MM.1S (cell line): ENCODE measurements around the gene TULP4.
"Not testable (repeated sequence)": the region's sequence is repeated elsewhere in the genome, so short reads cannot be mapped to it uniquely, and the experiment has no call there.

Source experiments
- DNase-seq: peaks from one replicate; pipeline ENCODE4 v3.0.0-alpha.2; 2015
- H2AFZ ChIP-seq: fragments of 300-600 bp; sonication (generic); 2 replicates; pipeline ENCODE4 v1.6.0; 2016; ENCODE audit warnings: antibody characterized with exemption, low read length
- H3F3A ChIP-seq: fragments of 300-600 bp; sonication (generic); 2 replicates; pipeline ENCODE4 v1.6.1; 2016; ENCODE audit warnings: mild to moderate bottlenecking, antibody characterized with exemption, low read length, moderate library complexity, mixed read lengths; ENCODE audit not compliant: insufficient read depth
- H3K27ac ChIP-seq: fragments of 300-600 bp; sonication (generic); 2 replicates; pipeline ENCODE4 v1.5.1; 2016; ENCODE audit warnings: mild to moderate bottlenecking, low read length
- H3K27me3 ChIP-seq: fragments of 300-600 bp; sonication (generic); replicated peaks from 2 replicates; pipeline ENCODE4 v1.6.0; 2016; ENCODE audit warnings: low read length; ENCODE audit not compliant: insufficient read depth
- H3K36me3 ChIP-seq: fragments of 300-600 bp; sonication (generic); replicated peaks from 2 replicates; pipeline ENCODE4 v1.6.1; 2016; ENCODE audit warnings: mild to moderate bottlenecking, low read length, mixed read lengths; ENCODE audit not compliant: insufficient read depth
- H3K4me1 ChIP-seq: fragments of 300-600 bp; sonication (generic); 2 replicates; pipeline ENCODE4 v1.6.1; 2016; ENCODE audit warnings: low read length, mixed read lengths
- H3K4me2 ChIP-seq: fragments of 300-600 bp; sonication (generic); 2 replicates; pipeline ENCODE4 v1.6.0; 2016; ENCODE audit warnings: low read depth, low read length
- H3K4me3 ChIP-seq: fragments of 300-600 bp; sonication (generic); 2 replicates; pipeline ENCODE4 v1.5.1; 2016; ENCODE audit warnings: low read length, mixed read lengths
- H3K79me2 ChIP-seq: fragments of 300-600 bp; sonication (generic); 2 replicates; pipeline ENCODE4 v1.6.1; 2016; ENCODE audit warnings: mixed run types, low read length, mixed read lengths
- H3K9ac ChIP-seq: fragments of 300-600 bp; sonication (generic); 2 replicates; pipeline ENCODE4 v1.6.1; 2016; ENCODE audit warnings: low read length, mixed read lengths
- H3K9me2 ChIP-seq: fragments of 300-600 bp; sonication (generic); replicated peaks from 2 replicates; pipeline ENCODE4 v1.6.1; 2016; ENCODE audit warnings: mild to moderate bottlenecking, low read length, mixed read lengths; ENCODE audit not compliant: insufficient read depth
- H3K9me3 ChIP-seq: fragments of 300-600 bp; sonication (generic); replicated peaks from 2 replicates; pipeline ENCODE4 v1.6.1; 2016; ENCODE audit warnings: mild to moderate bottlenecking, low read length, mixed read lengths; ENCODE audit not compliant: insufficient read depth
- H4K20me1 ChIP-seq: fragments of 300-600 bp; sonication (generic); 2 replicates; pipeline ENCODE4 v1.6.1; 2016; ENCODE audit warnings: mild to moderate bottlenecking, low read length, moderate library complexity, mixed read lengths; ENCODE audit not compliant: insufficient read depth
- CTCF ChIP-seq: fragments of 300-600 bp; sonication (generic); IDR thresholded peaks from 2 replicates; pipeline ENCODE4 v1.5.1; 2016; ENCODE audit warnings: antibody characterized with exemption, low read length, mixed read lengths
- EZH2 ChIP-seq: fragments of 300-600 bp; sonication (generic); optimal IDR thresholded peaks from 2 replicates; pipeline ENCODE3; 2017; ENCODE audit warnings: low read depth, mild to moderate bottlenecking, antibody characterized with exemption, low read length, mixed read lengths
- EZH2phosphoT487 ChIP-seq: fragments of 300-600 bp; sonication (generic); IDR thresholded peaks from 2 replicates; pipeline ENCODE4 v1.6.1; 2018; ENCODE audit warnings: antibody characterized with exemption, low read length

TULP4 gene

GRCh38 chr6:158398252-158399024, 86.2 kb downstream of the TULP4 start:
- Histone ChIP-seq H3K4me2 (no peak overlapping the region), H2AFZ (no peak overlapping the region), H3K9me3 (no peaks in the 10 kb centered on the region), H3K27ac (no peak overlapping the region), H3K79me2 (no peaks in the 10 kb centered on the region), H3K4me3 (no peak overlapping the region), H4K20me1 (no peaks in the 10 kb centered on the region), H3K4me1 (no peaks in the 10 kb centered on the region), H3K36me3 (no peaks in the 10 kb centered on the region), H3F3A (no peaks in the 10 kb centered on the region), H3K27me3 (no peaks in the 10 kb centered on the region), H3K9me2 (no peaks in the 10 kb centered on the region), H3K9ac (no peak overlapping the region)
- no peak for TF ChIP-seq EZH2phosphoT487
- no peak for TF ChIP-seq CTCF
- no peak for TF ChIP-seq EZH2
- no peak for DNase-seq

DNA sequence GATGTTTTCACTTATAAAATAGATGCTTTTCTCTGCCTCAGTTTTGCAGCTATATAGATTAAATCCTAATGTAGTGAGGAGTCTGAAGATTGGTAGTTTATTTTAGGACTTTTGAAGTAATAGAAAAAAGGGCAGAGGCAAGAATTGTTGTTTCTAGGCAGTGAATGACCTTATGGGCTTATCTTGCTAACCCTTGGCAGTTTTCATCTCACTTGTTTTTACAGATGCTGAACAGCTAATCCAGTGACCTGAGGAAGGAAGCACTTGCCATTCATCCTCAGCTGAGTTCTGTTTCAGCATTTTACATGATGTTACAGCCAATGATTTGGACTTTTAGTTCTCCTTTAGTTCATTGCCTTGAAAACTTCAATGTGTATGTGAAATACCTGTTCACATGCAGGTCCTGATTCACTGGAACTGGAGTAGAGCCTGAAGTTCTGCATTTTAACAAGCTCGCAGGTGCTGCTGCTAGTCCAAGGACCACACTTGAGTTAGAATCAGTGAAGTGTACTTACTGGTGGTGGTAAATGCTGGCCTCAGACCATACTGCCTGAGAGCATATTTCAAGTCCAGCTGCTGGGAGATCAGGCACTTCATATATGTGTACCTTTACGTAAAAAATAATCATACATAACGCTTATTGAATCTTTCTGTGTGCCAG, 86.9 kb downstream of the TULP4 start:
- Histone ChIP-seq H3K4me1 (no peaks in the 10 kb centered on the region), H3K4me2 (no peak overlapping the region), H3K27me3 (no peaks in the 10 kb centered on the region), H3K9me2 (no peaks in the 10 kb centered on the region), H2AFZ (no peak overlapping the region), H4K20me1 (no peaks in the 10 kb centered on the region), H3K36me3 (no peaks in the 10 kb centered on the region), H3K9me3 (no peaks in the 10 kb centered on the region), H3F3A (no peaks in the 10 kb centered on the region), H3K4me3 (no peak overlapping the region), H3K79me2 (no peaks in the 10 kb centered on the region), H3K9ac (no peak overlapping the region), H3K27ac (no peak overlapping the region)
- TF ChIP-seq EZH2phosphoT487 (no peak), EZH2 (no peak)
- DNase-seq = no peak

DNA sequence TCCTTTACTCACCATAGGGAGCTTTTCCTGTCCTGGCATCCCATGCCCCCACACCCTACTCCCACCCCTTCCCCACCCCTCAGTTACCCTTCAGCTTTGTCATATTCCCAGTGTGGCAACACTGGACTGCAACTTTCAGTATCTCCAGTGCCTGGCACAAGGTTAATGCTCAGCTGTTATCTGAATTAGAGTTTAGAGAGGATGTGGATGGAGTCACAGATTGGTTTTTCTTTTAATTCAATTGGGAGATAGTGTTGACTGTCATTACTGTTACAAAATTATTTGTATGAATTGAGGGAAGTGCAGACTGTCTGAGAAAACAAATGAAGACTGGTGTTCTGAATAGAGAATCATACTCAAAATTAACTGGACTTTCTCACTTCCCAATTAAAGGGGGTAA, 89.9 kb downstream of the TULP4 start:
- Histone ChIP-seq H3K9me2 (no peaks in the 10 kb centered on the region), H3K27ac (no peak overlapping the region), H3K27me3 (no peaks in the 10 kb centered on the region), H3K36me3 (no peaks in the 10 kb centered on the region), H3K4me3 (no peak overlapping the region), H3F3A (no peaks in the 10 kb centered on the region), H3K4me2 (no peak overlapping the region), H3K4me1 (no peaks in the 10 kb centered on the region), H2AFZ (no peak overlapping the region), H3K9me3 (no peaks in the 10 kb centered on the region), H4K20me1 (no peaks in the 10 kb centered on the region), H3K9ac (no peak overlapping the region), H3K79me2 (no peaks in the 10 kb centered on the region)
- no peak for DNase-seq
- no peak for TF ChIP-seq EZH2phosphoT487
- TF ChIP-seq EZH2 = no peak
- no peak for TF ChIP-seq CTCF

DNA sequence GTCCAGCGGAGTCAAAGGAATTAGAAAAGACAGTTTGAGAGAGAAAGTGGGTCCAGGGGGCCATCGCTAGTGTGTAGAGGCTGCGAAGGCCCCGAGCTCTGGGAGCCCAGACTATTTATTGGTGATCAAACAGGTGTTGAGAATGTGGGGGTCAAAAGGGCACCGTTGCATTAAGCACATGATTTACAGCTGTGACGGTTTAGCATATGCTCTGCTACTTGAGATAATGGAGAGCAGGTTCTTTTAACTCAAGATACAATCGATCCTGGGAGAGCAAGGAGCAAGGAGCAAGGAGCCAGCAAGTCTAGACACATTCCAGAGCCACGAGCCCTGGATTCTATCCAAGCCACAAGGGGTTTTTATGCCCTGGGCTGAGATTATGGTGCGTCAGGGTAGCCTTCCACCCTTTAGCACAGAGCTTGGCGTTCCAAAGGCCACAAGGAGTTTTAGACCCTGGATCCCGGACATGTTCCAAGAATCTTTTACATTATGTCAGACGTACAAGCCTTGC, 93.1 kb downstream of the TULP4 start:
- not testable (repeated sequence) for DNase-seq, H3K9me2 ChIP-seq, H3K4me3 ChIP-seq, H3K4me1 ChIP-seq, H4K20me1 ChIP-seq, H3K27me3 ChIP-seq, H3K79me2 ChIP-seq, H3K27ac ChIP-seq, H3F3A ChIP-seq, H3K9ac ChIP-seq, H3K4me2 ChIP-seq, H2AFZ ChIP-seq, H3K9me3 ChIP-seq, H3K36me3 ChIP-seq
